ENCODE measurements around the gene SMTNL2.

- TF ChIP-seq CTCF (IDR thresholded peaks at IDR 0.05) (no peak), POLR2AphosphoS5 (IDR thresholded peaks at IDR 0.05) (peak in 1 of 2 donors; percentile 16)
Observed at GRCh38 chr17:4588391-4588790, 4.1 kb downstream of the SMTNL2 start.
